Peyer's patch (tissue), 4 donors: ENCODE data around the gene NLRP5. TPM values are rescaled to one million over a fixed set of nuclear protein-coding genes. Genes with fewer than 3 reads are reported as not detected.

Source experiments
- DNase-seq, 3 donors: peaks; one replicate each; pipeline ENCODE4 v3.0.0-alpha.2; 2017 to 2019
- H3K27ac ChIP-seq, 4 donors: fragments of 200-600 bp; sonication (generic); one replicate each; pipeline ENCODE4 v1.5.1; 2016 to 2019
- H3K27me3 ChIP-seq, 2 donors: fragments of 200-600 bp; sonication (generic); one replicate each; pipeline ENCODE4 v1.5.1; 2019
- H3K36me3 ChIP-seq, 3 donors: fragments of 200-600 bp; sonication (generic); one replicate each; pipeline ENCODE4 v1.5.1; 2016 to 2019
- H3K4me1 ChIP-seq, 4 donors: fragments of 200-600 bp; sonication (generic); one replicate each; pipeline ENCODE4 v1.5.1; 2016 to 2019
- H3K4me3 ChIP-seq, 4 donors: fragments of 200-600 bp; sonication (generic); 1 replicate in 3 of 4; 2 replicates in 1 of 4; pipeline ENCODE4 v1.5.1; 2016 to 2019; ENCODE audit warnings: mild to moderate bottlenecking in 1 of 4
- H3K9me3 ChIP-seq, 4 donors: fragments of 200-600 bp; sonication (generic); one replicate each; pipeline ENCODE4 v1.5.1; 2016 to 2019; ENCODE audit warnings: mild to moderate bottlenecking in 1 of 4
- POLR2A ChIP-seq, 2 donors: fragments of 450-650 bp; IDR thresholded peaks; one replicate each; pipeline ENCODE4 v1.5.1; 2017; ENCODE audit warnings: antibody characterized with exemption in 2 of 2, mild to moderate bottlenecking in 2 of 2, moderate library complexity in 2 of 2
- total RNA-seq, 4 donors: library from RNA; depleted of rRNA; stranded (reverse); fragments of >200 nt; gene quantifications; one replicate each; pipeline ENCODE4 v1.1.0, GENCODE V29; 2016
- TF ChIP-seq, protein P1 (sequence below), 6 experiments: fragments of 450-650 bp in 4 of 6; fragments of 200-600 bp in 2 of 6; sonication (generic) in 1 of 6; IDR thresholded peaks; one replicate each; pipeline ENCODE4 v1.5.1; 2017 to 2019; ENCODE audit warnings: antibody characterized with exemption in 6 of 6, mild to moderate bottlenecking in 3 of 6, moderate library complexity in 1 of 6

The NLRP5 gene
- total RNA-seq, 4 donors from 2014 or later, result not detected

DNA sequence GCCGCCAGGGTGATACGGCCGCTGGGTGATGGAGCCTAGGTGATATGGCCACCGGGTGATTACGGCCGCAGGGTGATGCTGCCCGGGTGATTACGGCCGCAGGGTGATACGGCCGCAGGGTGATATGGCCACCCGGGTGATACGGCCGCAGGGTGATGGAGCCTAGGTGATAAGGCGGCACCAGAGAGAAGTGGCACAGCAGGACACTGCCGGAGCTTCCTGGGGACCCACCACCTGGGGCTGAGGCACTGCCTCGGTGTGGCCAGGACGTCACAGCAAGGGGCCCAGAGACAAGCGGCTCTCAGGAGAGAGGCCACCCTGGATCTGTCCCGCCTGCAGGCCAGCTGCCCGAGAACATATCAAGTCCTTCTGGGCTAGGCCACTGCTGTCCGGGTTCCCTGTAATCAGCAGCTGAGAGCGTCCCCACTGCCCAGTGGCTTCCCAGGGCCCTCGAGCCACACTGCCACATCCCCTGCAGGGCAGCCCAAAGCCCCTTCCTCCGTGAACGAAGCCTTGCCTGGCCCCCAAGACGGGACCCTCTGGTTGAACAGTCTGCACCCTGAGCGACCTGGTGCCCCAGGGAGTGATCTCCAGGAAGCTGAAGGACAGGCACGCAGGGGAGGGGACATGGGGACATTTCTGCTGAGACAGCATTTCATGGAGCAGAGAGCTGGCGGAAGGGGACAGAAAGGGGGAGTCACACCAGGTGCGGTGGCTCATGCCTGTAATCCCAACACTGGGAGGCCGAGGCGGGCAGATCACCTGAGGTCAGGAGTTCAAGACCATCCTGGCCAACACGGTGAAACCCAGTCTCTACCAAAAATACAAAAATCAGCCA, 112.4 kb downstream of the NLRP5 start:
- TF ChIP-seq POLR2A (IDR thresholded peaks at IDR 0.05), result no peak
- TF ChIP-seq, protein P1, sequence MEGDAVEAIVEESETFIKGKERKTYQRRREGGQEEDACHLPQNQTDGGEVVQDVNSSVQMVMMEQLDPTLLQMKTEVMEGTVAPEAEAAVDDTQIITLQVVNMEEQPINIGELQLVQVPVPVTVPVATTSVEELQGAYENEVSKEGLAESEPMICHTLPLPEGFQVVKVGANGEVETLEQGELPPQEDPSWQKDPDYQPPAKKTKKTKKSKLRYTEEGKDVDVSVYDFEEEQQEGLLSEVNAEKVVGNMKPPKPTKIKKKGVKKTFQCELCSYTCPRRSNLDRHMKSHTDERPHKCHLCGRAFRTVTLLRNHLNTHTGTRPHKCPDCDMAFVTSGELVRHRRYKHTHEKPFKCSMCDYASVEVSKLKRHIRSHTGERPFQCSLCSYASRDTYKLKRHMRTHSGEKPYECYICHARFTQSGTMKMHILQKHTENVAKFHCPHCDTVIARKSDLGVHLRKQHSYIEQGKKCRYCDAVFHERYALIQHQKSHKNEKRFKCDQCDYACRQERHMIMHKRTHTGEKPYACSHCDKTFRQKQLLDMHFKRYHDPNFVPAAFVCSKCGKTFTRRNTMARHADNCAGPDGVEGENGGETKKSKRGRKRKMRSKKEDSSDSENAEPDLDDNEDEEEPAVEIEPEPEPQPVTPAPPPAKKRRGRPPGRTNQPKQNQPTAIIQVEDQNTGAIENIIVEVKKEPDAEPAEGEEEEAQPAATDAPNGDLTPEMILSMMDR (IDR thresholded peaks at IDR 0.05), result no peak
- Histone ChIP-seq H3K27me3 (no peaks in the 10 kb centered on the region), H3K36me3 (peaks cover 0 to 56% (median 0%) of the 10 kb centered on the region in 3 donors), H3K27ac (no peak overlapping the region), H3K4me1 (no peaks in the 10 kb centered on the region), H3K9me3 (no peaks in the 10 kb centered on the region), H3K4me3 (no peak overlapping the region)
- DNase-seq, result no peak

DNA sequence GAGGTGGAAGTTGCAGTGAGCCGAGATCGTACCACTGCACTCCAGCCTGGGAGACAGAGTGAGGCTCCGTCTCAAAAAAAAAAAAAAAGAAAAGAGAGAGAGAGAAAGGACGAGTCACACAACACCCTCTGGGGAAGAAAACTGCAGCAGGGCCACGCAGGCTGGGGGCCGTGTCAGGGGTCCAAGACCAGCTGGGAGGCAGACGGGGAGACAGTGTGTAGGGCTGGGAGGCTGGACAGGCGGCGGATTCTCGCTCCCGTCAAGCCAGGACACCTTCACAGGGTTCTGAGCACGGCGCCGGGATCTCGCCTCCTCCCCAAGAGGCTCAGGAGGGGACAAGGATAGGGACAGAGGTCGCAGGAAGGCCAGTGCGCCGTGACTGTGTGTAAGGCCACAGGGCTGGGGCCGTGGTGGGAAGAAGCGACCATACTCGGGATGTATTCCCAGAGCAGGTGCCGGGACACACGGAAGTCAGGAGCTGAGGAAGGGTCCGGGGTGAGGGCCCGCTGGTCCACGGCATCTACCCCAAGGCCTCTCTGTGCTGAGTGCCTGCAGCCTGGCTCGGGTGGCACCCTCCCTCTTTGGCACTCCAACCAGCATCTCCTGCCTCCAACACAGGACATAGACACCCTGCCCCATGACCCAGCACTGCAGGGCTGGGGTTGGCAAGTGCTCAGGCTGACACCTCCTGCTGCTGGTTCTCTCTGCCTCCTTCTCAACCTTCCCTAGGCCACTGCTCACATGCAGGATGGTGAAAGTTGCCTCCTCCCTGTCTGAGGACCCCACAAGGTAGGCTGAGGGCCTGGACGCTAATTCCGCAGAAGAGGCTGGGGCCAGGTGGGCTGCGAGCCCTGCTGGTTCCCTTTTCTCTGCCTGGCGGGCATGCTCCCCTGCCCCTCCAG, 113.3 kb downstream of the NLRP5 start:
- Histone ChIP-seq H3K9me3 (no peaks in the 10 kb centered on the region), H3K27ac (no peak overlapping the region), H3K36me3 (peaks cover 0 to 51% (median 0%) of the 10 kb centered on the region in 3 donors), H3K27me3 (no peaks in the 10 kb centered on the region), H3K4me1 (peaks cover 0 to 6% (median under 1%) of the 10 kb centered on the region in 4 donors), H3K4me3 (no peak overlapping the region)
- TF ChIP-seq, protein P1 (IDR thresholded peaks at IDR 0.05), result no peak
- TF ChIP-seq POLR2A (IDR thresholded peaks at IDR 0.05), result no peak
- DNase-seq, result no peak

DNA sequence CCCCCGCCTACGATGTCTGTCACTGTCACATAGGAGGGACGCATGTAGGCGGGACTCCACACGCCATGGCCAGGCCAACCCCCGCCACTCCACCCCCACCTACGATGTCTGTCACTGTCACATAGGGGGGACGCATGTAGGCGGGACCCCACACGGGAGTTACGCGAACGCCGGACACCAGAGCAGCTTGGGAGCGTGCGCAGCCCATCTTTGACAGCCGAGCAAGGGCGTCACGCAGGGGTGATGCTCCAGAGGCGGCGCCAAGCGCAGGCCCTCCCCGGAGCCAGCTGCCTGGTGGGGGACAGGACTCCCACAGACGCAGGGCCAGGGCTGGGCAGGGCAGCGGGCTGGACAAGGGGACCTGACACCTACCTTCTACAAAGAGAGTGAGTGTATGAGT, 114.5 kb downstream of the NLRP5 start:
- Histone ChIP-seq H3K27me3 (no peaks in the 10 kb centered on the region), H3K4me1 (peaks cover 0 to 17% (median 4%) of the 10 kb centered on the region in 4 donors), H3K27ac (no peak overlapping the region), H3K4me3 (no peak overlapping the region), H3K36me3 (peaks cover 0 to 41% (median 0%) of the 10 kb centered on the region in 3 donors), H3K9me3 (no peaks in the 10 kb centered on the region)
- TF ChIP-seq, protein P1 (IDR thresholded peaks at IDR 0.05), result no peak
- TF ChIP-seq POLR2A (IDR thresholded peaks at IDR 0.05), result no peak
- no peak for DNase-seq

GRCh38 chr19:56101746-56102535, 115.4 kb downstream of the NLRP5 start:
- no peaks in the 10 kb centered on the region for H3K27me3 ChIP-seq
- no peaks in the 10 kb centered on the region for H3K9me3 ChIP-seq
- no peak for DNase-seq
- peaks cover 0 to 47% (median 0%) of the 10 kb centered on the region in 3 donors for H3K36me3 ChIP-seq
- peaks cover 0 to 26% (median 4%) of the 10 kb centered on the region in 4 donors for H3K4me1 ChIP-seq
- H3K27ac ChIP-seq, result no peak overlapping the region
- H3K4me3 ChIP-seq, result no peak overlapping the region
- TF ChIP-seq, protein P1 (IDR thresholded peaks at IDR 0.05), result no peak
- TF ChIP-seq POLR2A (IDR thresholded peaks at IDR 0.05), result no peak

DNA sequence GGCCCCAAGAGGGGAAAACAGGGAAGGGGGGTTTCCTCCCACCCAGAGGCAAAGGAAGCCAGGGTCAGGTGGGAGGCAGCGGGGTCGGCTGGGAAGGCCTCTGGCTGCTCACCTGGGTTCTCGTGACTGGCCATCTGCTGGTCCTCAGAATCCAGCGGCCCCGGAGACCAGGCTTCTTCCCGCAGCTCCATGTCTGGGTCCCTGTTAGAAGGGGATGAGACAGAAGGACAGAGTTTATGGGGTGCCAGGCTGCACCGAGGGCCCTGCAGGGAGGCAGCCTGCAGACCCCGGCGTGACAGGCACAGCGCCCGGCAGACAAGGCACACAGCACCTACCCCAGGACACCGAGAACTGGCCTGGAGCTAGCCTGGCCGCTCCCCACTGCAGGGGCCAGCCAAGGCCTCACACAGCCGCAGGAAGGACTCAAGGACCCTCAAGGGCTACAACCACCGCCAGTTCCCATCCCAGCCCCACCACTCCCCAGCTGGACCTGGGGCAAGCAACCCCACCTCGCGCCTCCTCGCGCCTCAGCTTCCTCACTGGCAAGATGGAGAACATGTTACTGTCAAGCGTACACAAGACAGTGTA, 116.5 kb downstream of the NLRP5 start:
- Histone ChIP-seq H3K36me3 (peaks cover 0 to 43% (median 0%) of the 10 kb centered on the region in 3 donors), H3K4me3 (no peak overlapping the region), H3K27me3 (no peaks in the 10 kb centered on the region), H3K9me3 (no peaks in the 10 kb centered on the region), H3K27ac (no peak overlapping the region), H3K4me1 (peaks cover 0 to 37% (median 4%) of the 10 kb centered on the region in 4 donors)
- no peak for DNase-seq
- TF ChIP-seq POLR2A (IDR thresholded peaks at IDR 0.05), result no peak
- TF ChIP-seq, protein P1 (IDR thresholded peaks at IDR 0.05), result no peak
